HepG2 (cell line): Measurements from ENCODE around the gene USP32. TPM values are rescaled to one million over a fixed set of nuclear protein-coding genes. Genes with fewer than 3 reads are reported as not detected.
A peak's percentile ranks its signal among the peaks of the same experiment; 100 is the strongest.

Source experiments
- ASH2L ChIP-seq: fragments of 300-600, 200-600 bp; sonication (generic); IDR thresholded peaks from 2 replicates; pipeline ENCODE4 v1.7.0; 2017; ENCODE audit warnings: low read depth, mild to moderate bottlenecking, moderate library complexity, mixed read lengths, low read length; ENCODE audit not compliant: insufficient read length
- ATF7 ChIP-seq, 2 experiments: fragments of 450-650 bp in 1 of 2; sonication (generic) in 1 of 2; formaldehyde crosslinking in 1 of 2; IDR thresholded peaks; 2 replicates each; pipeline versions ENCODE4 v1.4.0 to v1.6.1; 2016 to 2020; ENCODE audit warnings: antibody characterized with exemption in 1 of 2, mild to moderate bottlenecking in 1 of 2, missing genetic modification reagents in 1 of 2
- CENPT ChIP-seq: sonication (generic); formaldehyde crosslinking; IDR thresholded peaks from 2 replicates; pipeline ENCODE4 v1.8.0; 2022; ENCODE audit warnings: low read depth, mild to moderate bottlenecking, moderate library complexity, missing genetic modification reagents
- HOXA5 ChIP-seq: sonication (generic); formaldehyde crosslinking; IDR thresholded peaks from 2 replicates; pipeline ENCODE4 v1.4.0; 2020; ENCODE audit warnings: missing genetic modification reagents
- KDM3A ChIP-seq: IDR thresholded peaks from 2 replicates; pipeline ENCODE4 v1.6.1; 2018; ENCODE audit warnings: low read depth, missing compliant biosample characterization
- NPAS2 ChIP-seq: sonication (generic); formaldehyde crosslinking; IDR thresholded peaks from 2 replicates; pipeline ENCODE4 v1.8.0; 2022; ENCODE audit warnings: mild to moderate bottlenecking, missing genetic modification reagents, borderline replicate concordance
- NR3C1 ChIP-seq: sonication (generic); formaldehyde crosslinking; IDR thresholded peaks from 2 replicates; pipeline ENCODE4 v1.4.0; 2020; ENCODE audit warnings: missing genetic modification reagents
- PITX1 ChIP-seq: sonication (generic); formaldehyde crosslinking; IDR thresholded peaks from 2 replicates; pipeline ENCODE4 v1.5.1; 2020; ENCODE audit warnings: mild to moderate bottlenecking, missing genetic modification reagents
- PTBP1 ChIP-seq: fragments of 200-400 bp; formaldehyde crosslinking; IDR thresholded peaks from 2 replicates; pipeline ENCODE4 v1.6.1; 2018; ENCODE audit warnings: low read length, low read depth; ENCODE audit not compliant: poor library complexity, severe bottlenecking
- RARA ChIP-seq: IDR thresholded peaks from 2 replicates; pipeline ENCODE4 v1.6.1; 2016; ENCODE audit warnings: missing genetic modification reagents, missing compliant biosample characterization
- REL ChIP-seq: sonication (generic); formaldehyde crosslinking; conservative IDR thresholded peaks from 2 replicates; pipeline ENCODE4 v1.8.0; 2022; ENCODE audit warnings: mild to moderate bottlenecking, missing genetic modification reagents, moderate library complexity
- TGIF2 ChIP-seq: IDR thresholded peaks from 2 replicates; pipeline ENCODE4 v1.6.1; 2016; ENCODE audit warnings: control low read depth, missing compliant biosample characterization
- ZNF142 ChIP-seq: sonication (generic); formaldehyde crosslinking; IDR thresholded peaks from 2 replicates; pipeline ENCODE4 v1.4.0; 2020; ENCODE audit warnings: missing genetic modification reagents
- ZNF251 ChIP-seq: sonication (generic); formaldehyde crosslinking; IDR thresholded peaks from 2 replicates; pipeline ENCODE4 v1.9.0; 2021; ENCODE audit warnings: mild to moderate bottlenecking, missing genetic modification reagents
- ZNF383 ChIP-seq: sonication (generic); formaldehyde crosslinking; IDR thresholded peaks from 2 replicates; pipeline ENCODE4 v1.4.0; 2020; ENCODE audit warnings: missing genetic modification reagents, mild to moderate bottlenecking, borderline replicate concordance
- ZNF737 ChIP-seq: sonication (generic); formaldehyde crosslinking; IDR thresholded peaks from 2 replicates; pipeline ENCODE4 v1.5.0; 2020; ENCODE audit warnings: missing genetic modification reagents, mild to moderate bottlenecking, borderline replicate concordance
- polyA plus RNA-seq, 8 experiments: library from polyadenylated mRNA; depleted of rRNA in 3 of 8; stranded (reverse) in 7 of 8; unstranded in 1 of 8; fragments of >200 nt; fragmentation: Illumina TruSeq in 4 of 8; extraction: Trizol in 4 of 8; gene quantifications; 2 replicates each; pipeline versions ENCODE4 v1.2.1 to v1.2.3, GENCODE V29; 2011 to 2016; ENCODE audit warnings: low read depth in 4 of 8, missing spikeins in 1 of 8, mixed read lengths in 1 of 8; ENCODE audit not compliant: insufficient read depth in 1 of 8
- total RNA-seq, 5 experiments: library from RNA; depleted of rRNA; stranded (reverse); fragments of >200 nt; fragmentation: Illumina TruSeq; extraction: Trizol; gene quantifications; 2 replicates each; pipeline ENCODE4 v1.2.3, GENCODE V29; 2016; ENCODE audit warnings: low read depth in 1 of 5
- TF ChIP-seq, protein P1 (sequence below): sonication (generic); formaldehyde crosslinking; IDR thresholded peaks from 2 replicates; pipeline ENCODE4 v1.8.0; 2022; ENCODE audit warnings: mild to moderate bottlenecking, missing genetic modification reagents
- TF ChIP-seq, protein P2 (sequence below): IDR thresholded peaks from 2 replicates; pipeline ENCODE4 v1.6.1; 2018; ENCODE audit warnings: missing genetic modification reagents, mild to moderate bottlenecking, missing compliant biosample characterization

USP32 gene
- total and polyA plus RNA-seq, 2 of the 13 experiments (the other 11 are each of a cell fraction or from before 2014, with no cell fraction given): 24.9 to 39.9 TPM

DNA sequence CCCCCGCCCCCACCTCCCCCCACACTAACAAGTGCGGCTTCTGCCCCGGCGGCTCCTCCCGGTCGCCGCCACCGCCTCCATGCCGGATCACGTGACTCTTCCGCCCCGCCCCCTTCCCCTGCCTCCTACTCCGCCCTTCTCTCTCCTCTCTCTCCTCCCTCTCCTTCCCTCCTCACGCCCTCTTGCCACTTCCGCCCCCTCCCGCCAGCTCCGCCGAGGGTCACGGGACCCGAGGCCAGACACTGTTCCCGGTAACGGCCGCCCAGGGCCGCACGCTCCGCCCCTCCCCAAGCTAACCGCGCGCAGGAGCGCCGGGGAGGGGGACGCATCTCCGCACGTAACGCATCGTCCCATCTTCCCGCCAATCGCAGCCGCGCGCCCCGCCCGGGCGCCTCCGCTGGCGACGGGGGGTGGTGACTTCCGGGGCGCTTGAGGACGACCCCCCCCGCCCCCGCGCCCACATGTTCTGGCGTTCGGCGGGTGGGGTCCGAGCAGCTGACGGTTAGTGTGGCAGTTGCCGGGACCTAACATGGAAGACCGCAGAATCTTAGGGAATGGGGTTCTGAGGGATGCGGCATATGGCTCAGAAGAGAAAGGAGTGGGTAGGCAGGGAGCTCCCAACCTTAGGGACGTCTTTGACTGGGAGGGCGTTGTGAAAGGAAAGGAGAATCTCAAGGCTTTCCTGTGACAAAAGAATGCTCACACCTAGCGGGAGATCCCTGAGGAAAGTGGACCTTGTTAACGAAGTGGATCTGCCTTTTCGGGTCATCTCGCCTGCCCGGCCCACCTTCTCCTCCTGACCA, at the start of gene USP32 (continued):
- TF ChIP-seq NR3C1: no peak
- 0 out of 2 replicates have a peak, but pooled peaks have one; percentile 37 for TF ChIP-seq CENPT (CRISPR knock-in tag)
- no peak for TF ChIP-seq HOXA5
- TF ChIP-seq, protein P1, sequence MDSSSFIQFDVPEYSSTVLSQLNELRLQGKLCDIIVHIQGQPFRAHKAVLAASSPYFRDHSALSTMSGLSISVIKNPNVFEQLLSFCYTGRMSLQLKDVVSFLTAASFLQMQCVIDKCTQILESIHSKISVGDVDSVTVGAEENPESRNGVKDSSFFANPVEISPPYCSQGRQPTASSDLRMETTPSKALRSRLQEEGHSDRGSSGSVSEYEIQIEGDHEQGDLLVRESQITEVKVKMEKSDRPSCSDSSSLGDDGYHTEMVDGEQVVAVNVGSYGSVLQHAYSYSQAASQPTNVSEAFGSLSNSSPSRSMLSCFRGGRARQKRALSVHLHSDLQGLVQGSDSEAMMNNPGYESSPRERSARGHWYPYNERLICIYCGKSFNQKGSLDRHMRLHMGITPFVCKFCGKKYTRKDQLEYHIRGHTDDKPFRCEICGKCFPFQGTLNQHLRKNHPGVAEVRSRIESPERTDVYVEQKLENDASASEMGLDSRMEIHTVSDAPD (CRISPR knock-in tag): peak; percentile 87
- TF ChIP-seq, protein P2, sequence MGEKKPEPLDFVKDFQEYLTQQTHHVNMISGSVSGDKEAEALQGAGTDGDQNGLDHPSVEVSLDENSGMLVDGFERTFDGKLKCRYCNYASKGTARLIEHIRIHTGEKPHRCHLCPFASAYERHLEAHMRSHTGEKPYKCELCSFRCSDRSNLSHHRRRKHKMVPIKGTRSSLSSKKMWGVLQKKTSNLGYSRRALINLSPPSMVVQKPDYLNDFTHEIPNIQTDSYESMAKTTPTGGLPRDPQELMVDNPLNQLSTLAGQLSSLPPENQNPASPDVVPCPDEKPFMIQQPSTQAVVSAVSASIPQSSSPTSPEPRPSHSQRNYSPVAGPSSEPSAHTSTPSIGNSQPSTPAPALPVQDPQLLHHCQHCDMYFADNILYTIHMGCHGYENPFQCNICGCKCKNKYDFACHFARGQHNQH: peak; percentile 88
- peak; percentile 69 for TF ChIP-seq RARA (CRISPR knock-in tag)
- peak; percentile 84 for TF ChIP-seq PTBP1
- TF ChIP-seq NPAS2 (CRISPR knock-in tag): no peak
- TF ChIP-seq ZNF737 (CRISPR knock-in tag): no peak
- no peak; the same call in none of the 2 replicates for TF ChIP-seq PITX1 (CRISPR knock-in tag)
- 0 out of 2 replicates have a peak, but pooled peaks have one; percentile 74 for TF ChIP-seq ZNF142 (CRISPR knock-in tag)
- TF ChIP-seq ATF7 (IDR thresholded peaks at IDR 0.05): no peak
- no peak for TF ChIP-seq ATF7 (CRISPR knock-in tag; IDR thresholded peaks at IDR 0.05)
- peak; percentile 94 for TF ChIP-seq ASH2L
- TF ChIP-seq ZNF251: no peak
- TF ChIP-seq REL (CRISPR knock-in tag): peak; percentile 98
- TF ChIP-seq TGIF2 (CRISPR knock-in tag): peak; percentile 98
- TF ChIP-seq ZNF383 (CRISPR knock-in tag): no peak
- peak; percentile 96 for TF ChIP-seq KDM3A
